ENCODE results near the gene UFSP2. TPM values are rescaled to one million over a fixed set of nuclear protein-coding genes. Genes with fewer than 3 reads are reported as not detected.

UFSP2 gene
- total and polyA plus RNA-seq, 11 donors, result 17.7 to 52.4 (median 35.0) TPM

DNA sequence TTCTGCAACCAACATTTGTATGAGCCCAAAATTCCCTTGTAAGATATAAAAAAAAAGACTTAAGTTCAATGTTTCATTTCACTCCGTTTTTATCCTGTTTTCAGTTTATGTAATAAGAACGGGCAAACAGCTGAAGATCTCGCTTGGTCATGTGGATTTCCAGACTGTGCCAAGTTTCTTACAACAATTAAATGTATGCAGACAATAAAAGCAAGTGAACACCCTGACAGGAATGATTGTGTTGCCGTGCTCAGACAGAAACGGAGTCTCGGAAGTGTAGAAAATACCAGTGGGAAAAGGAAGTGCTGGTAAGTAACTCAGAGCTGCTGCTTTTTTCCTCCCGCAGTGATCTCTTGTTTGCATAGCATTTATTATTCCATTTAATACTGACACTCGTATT is 26.3 kb downstream of the UFSP2 start:
- TF ChIP-seq POLR2A (IDR thresholded peaks at IDR 0.05), result no peak
- TF ChIP-seq, protein P1, sequence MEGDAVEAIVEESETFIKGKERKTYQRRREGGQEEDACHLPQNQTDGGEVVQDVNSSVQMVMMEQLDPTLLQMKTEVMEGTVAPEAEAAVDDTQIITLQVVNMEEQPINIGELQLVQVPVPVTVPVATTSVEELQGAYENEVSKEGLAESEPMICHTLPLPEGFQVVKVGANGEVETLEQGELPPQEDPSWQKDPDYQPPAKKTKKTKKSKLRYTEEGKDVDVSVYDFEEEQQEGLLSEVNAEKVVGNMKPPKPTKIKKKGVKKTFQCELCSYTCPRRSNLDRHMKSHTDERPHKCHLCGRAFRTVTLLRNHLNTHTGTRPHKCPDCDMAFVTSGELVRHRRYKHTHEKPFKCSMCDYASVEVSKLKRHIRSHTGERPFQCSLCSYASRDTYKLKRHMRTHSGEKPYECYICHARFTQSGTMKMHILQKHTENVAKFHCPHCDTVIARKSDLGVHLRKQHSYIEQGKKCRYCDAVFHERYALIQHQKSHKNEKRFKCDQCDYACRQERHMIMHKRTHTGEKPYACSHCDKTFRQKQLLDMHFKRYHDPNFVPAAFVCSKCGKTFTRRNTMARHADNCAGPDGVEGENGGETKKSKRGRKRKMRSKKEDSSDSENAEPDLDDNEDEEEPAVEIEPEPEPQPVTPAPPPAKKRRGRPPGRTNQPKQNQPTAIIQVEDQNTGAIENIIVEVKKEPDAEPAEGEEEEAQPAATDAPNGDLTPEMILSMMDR (IDR thresholded peaks at IDR 0.05), result no peak
- peaks cover 0 to 65% (median 55%) of the 10 kb centered on the region in 9 donors for H3K36me3 ChIP-seq
- WGBS, 4 donors, result 52 to 61% (median 55%) methylated on average over 8 of the region's 8 CpGs
- no peak overlapping the region for H3K4me3 ChIP-seq
- H3K4me1 ChIP-seq, result peaks cover 0 to 45% (median 26%) of the 10 kb centered on the region in 12 donors
- no peaks in the 10 kb centered on the region for H3K9me3 ChIP-seq
- H3K27me3 ChIP-seq, result no peaks in the 10 kb centered on the region
- no peak for DNase-seq
- H3K27ac ChIP-seq, result peak overlapping the region in 1 of 12 donors; percentile 16
- no peak for ATAC-seq
- intact Hi-C loops (cut with DNase I), result loop anchor here in 7 of 10 donors (5.0 to 10.0 kb wide), 5 partner anchors 185 to 195 kb away; partner anchors contain the start of genes SNX25 (in 3 of the 7) and CFAP97 (in 2 of the 7)

DNA sequence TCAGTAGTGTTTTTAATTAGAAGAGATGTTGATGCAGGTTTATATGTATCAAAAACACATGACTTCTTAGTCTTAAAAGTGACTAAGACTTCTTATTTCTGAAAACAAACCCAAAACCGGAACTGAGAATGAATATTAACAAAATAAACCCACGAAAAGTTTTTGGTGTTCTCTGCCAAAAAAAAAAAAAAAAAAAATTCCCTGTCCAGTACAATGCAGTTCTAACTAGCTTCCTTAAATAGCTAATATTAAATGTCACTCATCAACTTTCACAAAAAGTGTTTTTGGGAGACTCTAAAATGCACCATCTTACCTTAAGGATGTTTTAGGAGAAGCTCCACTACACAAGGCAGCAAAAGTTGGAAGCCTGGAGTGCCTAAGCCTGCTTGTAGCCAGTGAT is 27.1 kb downstream of the UFSP2 start:
- DNase-seq (no peak), ATAC-seq (no peak)
- H3K9me3 ChIP-seq, result no peaks in the 10 kb centered on the region
- H3K27me3 ChIP-seq, result no peaks in the 10 kb centered on the region
- intact Hi-C loops (cut with DNase I), result loop anchor here in 7 of 10 donors (5.0 to 10.0 kb wide), 5 partner anchors 184 to 196 kb away; partner anchors contain the start of genes SNX25 (in 3 of the 7) and CFAP97 (in 2 of the 7)
- peaks cover 0 to 46% (median 26%) of the 10 kb centered on the region in 12 donors for H3K4me1 ChIP-seq
- peak overlapping the region in 3 of 12 donors; percentile 5 to 100 (median 21) for H3K27ac ChIP-seq
- TF ChIP-seq, protein P1 (IDR thresholded peaks at IDR 0.05), result no peak
- no peak for TF ChIP-seq POLR2A (IDR thresholded peaks at IDR 0.05)
- peaks cover 0 to 56% (median 48%) of the 10 kb centered on the region in 9 donors for H3K36me3 ChIP-seq
- H3K4me3 ChIP-seq, result no peak overlapping the region
- 31 to 52% (median 38%) methylated on average over 2 of the region's 2 CpGs for WGBS, 4 donors

DNA sequence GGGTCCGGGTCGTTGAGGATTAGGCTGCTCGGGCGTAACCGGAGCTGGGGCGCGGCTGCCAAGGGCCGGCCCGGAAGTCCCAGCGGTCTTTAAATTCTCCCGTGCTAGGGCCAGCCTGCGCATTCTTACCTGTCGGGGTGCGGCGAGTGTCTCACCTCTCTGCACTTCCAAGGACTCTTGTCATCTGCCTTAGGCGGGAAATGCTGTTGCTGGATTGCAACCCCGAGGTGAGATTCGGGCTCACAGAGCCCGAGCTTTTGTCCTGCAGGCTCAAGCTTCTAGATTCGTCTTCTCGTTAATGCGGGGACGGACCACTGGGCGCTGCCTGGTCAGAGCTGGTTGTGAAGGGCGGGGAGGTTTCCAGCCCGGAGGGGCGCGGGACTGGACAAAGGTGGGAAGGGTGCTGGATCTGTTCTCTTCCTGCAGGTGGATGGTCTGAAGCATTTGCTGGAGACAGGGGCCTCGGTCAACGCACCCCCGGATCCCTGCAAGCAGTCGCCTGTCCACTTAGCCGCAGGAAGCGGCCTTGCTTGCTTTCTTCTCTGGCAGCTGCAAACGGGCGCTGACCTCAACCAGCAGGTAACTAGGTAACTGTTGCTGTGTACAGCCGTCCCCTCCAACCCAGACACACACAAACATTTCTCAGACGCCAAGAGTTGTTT is 28.9 kb downstream of the UFSP2 start, which contains the start of gene ANKRD37:
TSS of gene ANKRD37 (plus strand) at position 118 of the 662 bp plus-strand sequence. CDS start at position 201, 83 bp downstream.
- intact Hi-C loops (cut with DNase I), result loop anchor here (1.0 to 10.0 kb wide), 9 partner anchors 28 to 198 kb away; partner anchors contain the start of genes UFSP2 (in 4 of the 10), CFAP97 (in 3 of the 10) and SNX25 (in 3 of the 10)
- WGBS, 4 donors, result 3 to 5% (median 4%) methylated on average over 30 to 38 of the region's 38 CpGs
- DNase-seq (peak; percentile 32 to 69 (median 56)), ATAC-seq (peak; percentile 7 to 53 (median 28))
- Histone ChIP-seq H3K27ac (peak within 1 kb of the TSS; percentile 98 to 100 (median 100)), H3K36me3 (peaks cover 0 to 39% (median 31%) of the 10 kb centered on the region in 9 donors), H3K9me3 (no peaks in the 10 kb centered on the region), H3K4me3 (peak within 1 kb of the TSS; percentile 64 to 88 (median 77)), H3K4me1 (peaks cover 0 to 46% (median 26%) of the 10 kb centered on the region in 12 donors), H3K27me3 (no peaks in the 10 kb centered on the region)
- no peak for TF ChIP-seq POLR2A (IDR thresholded peaks at IDR 0.05)
- TF ChIP-seq, protein P1 (IDR thresholded peaks at IDR 0.05), result no peak

All from heart left ventricle (tissue), 16 donors.